ENCODE measurements around the gene NTSR2.

The NTSR2 gene

DNA sequence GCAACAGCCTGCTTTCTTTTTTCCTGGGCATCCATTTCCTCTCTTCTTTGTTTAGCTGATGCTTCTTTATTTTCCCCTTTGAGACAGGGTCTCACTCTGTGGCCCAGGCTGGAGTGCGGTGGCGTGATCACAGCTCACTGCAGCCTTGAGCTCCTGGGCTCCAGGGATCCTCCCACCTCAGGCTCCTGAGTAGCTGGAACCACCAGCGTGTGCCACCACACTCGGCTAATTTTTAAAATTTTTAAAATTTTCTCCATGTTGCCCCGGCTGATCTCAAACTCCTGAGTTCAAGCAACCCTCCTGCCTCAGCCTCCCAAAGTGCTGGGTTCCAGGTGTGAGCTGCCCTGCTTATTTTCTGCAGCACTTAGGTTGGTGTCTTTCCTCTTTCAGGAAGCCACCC, 58.7 kb downstream of the NTSR2 start:
- H3K9me3 ChIP-seq (ENCODE audit: control insufficient read depth, low read length), result no peaks in the 10 kb centered on the region
- no peaks in the 10 kb centered on the region for H3K79me2 ChIP-seq
- H3K27me3 ChIP-seq (ENCODE audit: control insufficient read depth, insufficient read depth, low read length), result no peaks in the 10 kb centered on the region
- no peak overlapping the region for H3K27ac ChIP-seq
- no peak overlapping the region for H3K4me2 ChIP-seq (ENCODE audit: low read length)
- no peak overlapping the region for H3K9ac ChIP-seq
- no peak overlapping the region for H2AFZ ChIP-seq
- no peaks in the 10 kb centered on the region for H3K4me1 ChIP-seq
- no peak overlapping the region for H3K4me3 ChIP-seq (ENCODE audit: low read depth, low read length)
- no peaks in the 10 kb centered on the region for H3K36me3 ChIP-seq (ENCODE audit: control insufficient read depth, insufficient read depth, low read length)
- TF ChIP-seq, protein P1, sequence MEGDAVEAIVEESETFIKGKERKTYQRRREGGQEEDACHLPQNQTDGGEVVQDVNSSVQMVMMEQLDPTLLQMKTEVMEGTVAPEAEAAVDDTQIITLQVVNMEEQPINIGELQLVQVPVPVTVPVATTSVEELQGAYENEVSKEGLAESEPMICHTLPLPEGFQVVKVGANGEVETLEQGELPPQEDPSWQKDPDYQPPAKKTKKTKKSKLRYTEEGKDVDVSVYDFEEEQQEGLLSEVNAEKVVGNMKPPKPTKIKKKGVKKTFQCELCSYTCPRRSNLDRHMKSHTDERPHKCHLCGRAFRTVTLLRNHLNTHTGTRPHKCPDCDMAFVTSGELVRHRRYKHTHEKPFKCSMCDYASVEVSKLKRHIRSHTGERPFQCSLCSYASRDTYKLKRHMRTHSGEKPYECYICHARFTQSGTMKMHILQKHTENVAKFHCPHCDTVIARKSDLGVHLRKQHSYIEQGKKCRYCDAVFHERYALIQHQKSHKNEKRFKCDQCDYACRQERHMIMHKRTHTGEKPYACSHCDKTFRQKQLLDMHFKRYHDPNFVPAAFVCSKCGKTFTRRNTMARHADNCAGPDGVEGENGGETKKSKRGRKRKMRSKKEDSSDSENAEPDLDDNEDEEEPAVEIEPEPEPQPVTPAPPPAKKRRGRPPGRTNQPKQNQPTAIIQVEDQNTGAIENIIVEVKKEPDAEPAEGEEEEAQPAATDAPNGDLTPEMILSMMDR (IDR thresholded peaks at IDR 0.05), result no peak

GRCh38 chr2:11610624-11611242, 59.3 kb downstream of the NTSR2 start:
- no peaks in the 10 kb centered on the region for H3K79me2 ChIP-seq
- TF ChIP-seq, protein P1 (IDR thresholded peaks at IDR 0.05), result no peak
- no peaks in the 10 kb centered on the region for H3K9me3 ChIP-seq (ENCODE audit: control insufficient read depth, low read length)
- no peak overlapping the region for H3K27ac ChIP-seq
- no peak overlapping the region for H2AFZ ChIP-seq
- H3K4me3 ChIP-seq (ENCODE audit: low read depth, low read length), result no peak overlapping the region
- no peak overlapping the region for H3K9ac ChIP-seq
- H3K36me3 ChIP-seq (ENCODE audit: control insufficient read depth, insufficient read depth, low read length), result no peaks in the 10 kb centered on the region
- no peaks in the 10 kb centered on the region for H3K27me3 ChIP-seq (ENCODE audit: control insufficient read depth, insufficient read depth, low read length)
- H3K4me2 ChIP-seq (ENCODE audit: low read length), result no peak overlapping the region
- no peaks in the 10 kb centered on the region for H3K4me1 ChIP-seq
